ENCODE results near the gene MCM8. TPM values are rescaled to one million over a fixed set of nuclear protein-coding genes. Genes with fewer than 3 reads are reported as not detected.

MCM8 gene
- total and polyA plus RNA-seq, 9 of the 15 experiments (the other 6 are each of a cell fraction or from before 2014, with no cell fraction given) = 4.5 to 43.8 (median 25.4) TPM

- TF ChIP-seq E2F8 (IDR thresholded peaks at IDR 0.05; ENCODE audit: low read depth, partially characterized antibody) (peak; percentile 24), DPF2 (IDR thresholded peaks at IDR 0.05) (peak; percentile 68; the same call in 1 of the 2 replicates), ESRRA (IDR thresholded peaks at IDR 0.05; ENCODE audit: borderline replicate concordance, low read depth) (peak; percentile 11; the same call in 1 of the 2 replicates), MEF2A (IDR thresholded peaks at IDR 0.05; ENCODE audit: control insufficient read depth, low read depth, low read length) (peak; percentile 95), NR2C1 (IDR thresholded peaks at IDR 0.05) (peak; percentile 19; the same call in 1 of the 2 replicates), NR2C1 (tag; IDR thresholded peaks at IDR 0.05) (no peak), SMARCE1 (IDR thresholded peaks at IDR 0.05) (peak; percentile 62), ZNF239 (CRISPR knock-in tag; IDR thresholded peaks at IDR 0.05) (peak; percentile 57), GTF2B (IDR thresholded peaks at IDR 0.05; ENCODE audit: extremely low read depth, insufficient read length) (no peak), SOX6 (IDR thresholded peaks at IDR 0.05) (peak; percentile 87), MEIS2 (IDR thresholded peaks at IDR 0.05; ENCODE audit: partially characterized antibody) (peak; percentile 98), SMARCA4 (IDR thresholded peaks at IDR 0.05) (peak; percentile 58), NR2C2 (CRISPR knock-in tag; IDR thresholded peaks at IDR 0.05) (no peak), NR2C2 (tag; IDR thresholded peaks at IDR 0.05) (peak; percentile 47; the same call in 1 of the 2 replicates), EP400 (IDR thresholded peaks at IDR 0.05) (peak; percentile 40; the same call in 1 of the 2 replicates)
- TF ChIP-seq, protein P1, sequence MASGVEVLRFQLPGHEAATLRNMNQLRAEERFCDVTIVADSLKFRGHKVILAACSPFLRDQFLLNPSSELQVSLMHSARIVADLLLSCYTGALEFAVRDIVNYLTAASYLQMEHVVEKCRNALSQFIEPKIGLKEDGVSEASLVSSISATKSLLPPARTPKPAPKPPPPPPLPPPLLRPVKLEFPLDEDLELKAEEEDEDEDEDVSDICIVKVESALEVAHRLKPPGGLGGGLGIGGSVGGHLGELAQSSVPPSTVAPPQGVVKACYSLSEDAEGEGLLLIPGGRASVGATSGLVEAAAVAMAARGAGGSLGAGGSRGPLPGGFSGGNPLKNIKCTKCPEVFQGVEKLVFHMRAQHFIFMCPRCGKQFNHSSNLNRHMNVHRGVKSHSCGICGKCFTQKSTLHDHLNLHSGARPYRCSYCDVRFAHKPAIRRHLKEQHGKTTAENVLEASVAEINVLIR (CRISPR knock-in tag; IDR thresholded peaks at IDR 0.05) = no peak
- TF ChIP-seq, protein P2, sequence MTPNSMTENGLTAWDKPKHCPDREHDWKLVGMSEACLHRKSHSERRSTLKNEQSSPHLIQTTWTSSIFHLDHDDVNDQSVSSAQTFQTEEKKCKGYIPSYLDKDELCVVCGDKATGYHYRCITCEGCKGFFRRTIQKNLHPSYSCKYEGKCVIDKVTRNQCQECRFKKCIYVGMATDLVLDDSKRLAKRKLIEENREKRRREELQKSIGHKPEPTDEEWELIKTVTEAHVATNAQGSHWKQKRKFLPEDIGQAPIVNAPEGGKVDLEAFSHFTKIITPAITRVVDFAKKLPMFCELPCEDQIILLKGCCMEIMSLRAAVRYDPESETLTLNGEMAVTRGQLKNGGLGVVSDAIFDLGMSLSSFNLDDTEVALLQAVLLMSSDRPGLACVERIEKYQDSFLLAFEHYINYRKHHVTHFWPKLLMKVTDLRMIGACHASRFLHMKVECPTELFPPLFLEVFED (CRISPR knock-in tag; conservative IDR thresholded peaks at IDR 0.05) = 0 out of 2 replicates have a peak, but pooled peaks have one; percentile 51
Measured at GRCh38 chr20:6034134-6034969, 83.9 kb downstream of the MCM8 start (continued).
